Measurements from ENCODE around the gene SNCA.

Gene SNCA

GRCh38 chr4:89751416-89751815, 85.5 kb downstream of the SNCA start:
- no peak for DNase-seq (ENCODE audit: low read depth)
- TF ChIP-seq, protein P1, sequence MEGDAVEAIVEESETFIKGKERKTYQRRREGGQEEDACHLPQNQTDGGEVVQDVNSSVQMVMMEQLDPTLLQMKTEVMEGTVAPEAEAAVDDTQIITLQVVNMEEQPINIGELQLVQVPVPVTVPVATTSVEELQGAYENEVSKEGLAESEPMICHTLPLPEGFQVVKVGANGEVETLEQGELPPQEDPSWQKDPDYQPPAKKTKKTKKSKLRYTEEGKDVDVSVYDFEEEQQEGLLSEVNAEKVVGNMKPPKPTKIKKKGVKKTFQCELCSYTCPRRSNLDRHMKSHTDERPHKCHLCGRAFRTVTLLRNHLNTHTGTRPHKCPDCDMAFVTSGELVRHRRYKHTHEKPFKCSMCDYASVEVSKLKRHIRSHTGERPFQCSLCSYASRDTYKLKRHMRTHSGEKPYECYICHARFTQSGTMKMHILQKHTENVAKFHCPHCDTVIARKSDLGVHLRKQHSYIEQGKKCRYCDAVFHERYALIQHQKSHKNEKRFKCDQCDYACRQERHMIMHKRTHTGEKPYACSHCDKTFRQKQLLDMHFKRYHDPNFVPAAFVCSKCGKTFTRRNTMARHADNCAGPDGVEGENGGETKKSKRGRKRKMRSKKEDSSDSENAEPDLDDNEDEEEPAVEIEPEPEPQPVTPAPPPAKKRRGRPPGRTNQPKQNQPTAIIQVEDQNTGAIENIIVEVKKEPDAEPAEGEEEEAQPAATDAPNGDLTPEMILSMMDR (conservative IDR thresholded peaks at IDR 0.05; ENCODE audit: low read depth, low read length) = no peak
- H3K4me3 ChIP-seq (ENCODE audit: low read length) = no peak overlapping the region

DNA sequence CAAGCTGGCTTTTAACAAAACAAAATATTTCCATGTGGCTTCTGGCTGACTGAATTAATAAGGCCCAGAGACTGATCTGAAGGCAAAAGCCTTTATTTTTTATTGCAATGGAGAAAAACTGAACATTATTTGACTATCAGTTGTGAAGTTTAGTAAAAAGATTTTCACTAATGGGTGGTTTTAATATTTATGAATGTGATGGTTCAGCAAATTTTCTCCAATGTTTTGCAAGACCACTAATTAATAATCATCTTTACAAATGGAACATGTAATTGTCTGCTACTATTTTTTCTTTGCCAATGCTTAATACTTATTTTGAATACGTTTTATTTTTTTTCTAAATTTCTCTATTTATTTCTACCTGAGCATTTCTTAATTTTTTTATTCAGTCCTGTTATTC, 90.6 kb downstream of the SNCA start:
- TF ChIP-seq, protein P1 (conservative IDR thresholded peaks at IDR 0.05; ENCODE audit: low read depth, low read length) = no peak
- no peak overlapping the region for H3K4me3 ChIP-seq (ENCODE audit: low read length)
- no peak for DNase-seq (ENCODE audit: low read depth)

- no peak for DNase-seq (ENCODE audit: low read depth)
- no peak overlapping the region for H3K4me3 ChIP-seq (ENCODE audit: low read length)
- TF ChIP-seq, protein P1 (conservative IDR thresholded peaks at IDR 0.05; ENCODE audit: low read depth, low read length) = no peak
Measured at GRCh38 chr4:89745708-89746107, 91.3 kb downstream of the SNCA start.

- TF ChIP-seq, protein P1 (conservative IDR thresholded peaks at IDR 0.05; ENCODE audit: low read depth, low read length) = no peak
- no peak overlapping the region for H3K4me3 ChIP-seq (ENCODE audit: low read length)
- no peak for DNase-seq (ENCODE audit: low read depth)
Measured at GRCh38 chr4:89744914-89745313, 92.0 kb downstream of the SNCA start.

- TF ChIP-seq, protein P1 (conservative IDR thresholded peaks at IDR 0.05; ENCODE audit: low read depth, low read length) = no peak
- no peak for DNase-seq (ENCODE audit: low read depth)
- no peak overlapping the region for H3K4me3 ChIP-seq (ENCODE audit: low read length)
Measured at GRCh38 chr4:89741768-89742167, 95.2 kb downstream of the SNCA start.

DNA sequence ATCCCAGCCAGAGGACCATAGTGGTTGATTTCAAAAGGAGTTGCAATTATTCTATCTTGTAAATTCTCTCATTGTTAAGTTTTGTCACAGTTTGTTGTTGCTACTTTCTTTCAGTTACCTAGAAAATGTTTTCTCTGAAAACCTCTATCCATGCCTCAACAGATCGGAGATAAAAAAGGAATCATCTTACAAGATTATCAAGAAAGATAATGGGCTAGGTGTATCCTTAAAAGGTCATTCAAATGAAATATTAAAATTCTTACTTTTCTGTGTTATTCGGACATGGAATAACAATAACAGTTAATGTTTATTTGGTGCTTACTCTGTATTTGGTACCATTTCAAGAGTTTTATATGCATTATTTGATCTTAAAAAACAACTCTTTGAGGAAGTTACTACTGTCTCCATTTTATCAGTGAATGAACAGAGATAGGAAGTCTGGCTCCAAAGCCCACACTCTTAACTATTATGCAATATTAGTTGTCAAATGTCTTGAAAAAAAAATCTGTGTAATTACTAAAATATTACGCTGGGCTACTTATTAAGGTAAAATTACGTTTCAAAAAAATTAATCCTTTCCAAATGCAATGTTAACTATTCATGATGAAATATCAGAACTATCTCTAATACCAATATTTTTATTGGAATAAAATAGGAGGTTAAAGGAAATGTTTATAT, 97.5 kb downstream of the SNCA start:
- H3K4me3 ChIP-seq (ENCODE audit: low read length) = no peak overlapping the region
- TF ChIP-seq, protein P1 (conservative IDR thresholded peaks at IDR 0.05; ENCODE audit: low read depth, low read length) = no peak
- DNase-seq (ENCODE audit: low read depth) = no peak

DNA sequence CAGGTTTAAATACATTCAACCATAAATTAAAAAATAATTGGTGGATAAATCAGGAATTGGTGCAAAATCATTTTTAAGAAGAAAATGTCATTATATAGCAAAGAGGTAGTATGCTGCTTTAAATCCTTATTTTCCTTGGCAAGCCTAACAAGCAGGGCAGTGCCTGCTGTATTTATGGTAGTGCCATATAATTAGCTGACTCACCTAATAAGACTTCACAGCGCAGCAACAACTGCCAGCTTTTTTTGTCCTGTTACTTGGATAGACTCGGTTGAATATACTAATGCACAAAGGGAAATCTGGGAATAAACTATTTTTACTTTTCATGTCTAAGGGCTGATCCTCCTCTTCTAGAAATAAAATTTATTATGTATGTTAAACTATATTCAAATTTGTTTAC, 99.1 kb downstream of the SNCA start:
- H3K4me3 ChIP-seq (ENCODE audit: low read length) = no peak overlapping the region
- peak; percentile 74 for DNase-seq (ENCODE audit: low read depth)
- TF ChIP-seq, protein P1 (conservative IDR thresholded peaks at IDR 0.05; ENCODE audit: low read depth, low read length) = no peak

All from retinal pigment epithelial cell (primary cell).